ENCODE results near the gene MAPK4. TPM values are rescaled to one million over a fixed set of nuclear protein-coding genes. Genes with fewer than 3 reads are reported as not detected.

Gene MAPK4
- total RNA-seq, 1 experiment from 2014 or later, result 4.2 TPM

- TF ChIP-seq HMGXB4 (CRISPR knock-in tag; IDR thresholded peaks at IDR 0.05) (no peak), GTF2I (CRISPR knock-in tag; conservative IDR thresholded peaks at IDR 0.05) (no peak), NFATC4 (CRISPR knock-in tag; IDR thresholded peaks at IDR 0.05) (no peak)
These were observed 148.1 kb downstream of the MAPK4 start (continued) for GRCh38 chr18:50707855-50708469.

- DNase-seq (ENCODE audit: low spot score) (no peak), ATAC-seq (peak; percentile 80)
- H3K4me3 Mint-ChIP-seq, result no peak overlapping the region
- no peaks in the 10 kb centered on the region for H3K9me3 Mint-ChIP-seq
- H3K27me3 Mint-ChIP-seq (ENCODE audit: low read depth), result no peaks in the 10 kb centered on the region
- H3K4me1 Mint-ChIP-seq, result peaks cover 49% of the 10 kb centered on the region
- TF ChIP-seq NFATC4 (CRISPR knock-in tag; IDR thresholded peaks at IDR 0.05), result no peak
- TF ChIP-seq FOXK1 (CRISPR knock-in tag; IDR thresholded peaks at IDR 0.05), result no peak
- TF ChIP-seq TEAD4 (CRISPR knock-in tag; IDR thresholded peaks at IDR 0.05), result no peak
- no peak for TF ChIP-seq TEAD1 (CRISPR knock-in tag; IDR thresholded peaks at IDR 0.05)
- no peak for TF ChIP-seq ARID4B (CRISPR knock-in tag; IDR thresholded peaks at IDR 0.05; ENCODE audit: borderline replicate concordance)
- no peak for TF ChIP-seq FOXP1 (CRISPR knock-in tag; IDR thresholded peaks at IDR 0.05; ENCODE audit: borderline replicate concordance)
- no peak for TF ChIP-seq RELA (CRISPR knock-in tag; IDR thresholded peaks at IDR 0.05; ENCODE audit: borderline replicate concordance)
- TF ChIP-seq FOXP4 (CRISPR knock-in tag; IDR thresholded peaks at IDR 0.05), result no peak
- no peak for TF ChIP-seq ZNF512 (CRISPR knock-in tag; IDR thresholded peaks at IDR 0.05; ENCODE audit: borderline replicate concordance)
- no peak for TF ChIP-seq NR1H2 (CRISPR knock-in tag; IDR thresholded peaks at IDR 0.05)
- TF ChIP-seq ELF4 (CRISPR knock-in tag; IDR thresholded peaks at IDR 0.05; ENCODE audit: low read depth), result no peak
- TF ChIP-seq E2F5 (CRISPR knock-in tag; IDR thresholded peaks at IDR 0.05), result no peak
- no peak for TF ChIP-seq SMAD4 (CRISPR knock-in tag; IDR thresholded peaks at IDR 0.05)
- TF ChIP-seq PREB (CRISPR knock-in tag; IDR thresholded peaks at IDR 0.05; ENCODE audit: borderline replicate concordance), result no peak
- TF ChIP-seq NR2C2 (CRISPR knock-in tag; IDR thresholded peaks at IDR 0.05), result no peak
- no peak for TF ChIP-seq ZNF423 (CRISPR knock-in tag; IDR thresholded peaks at IDR 0.05)
- POLR2A ChIA-PET, result no interaction called here
- H3K27ac Mint-ChIP-seq, result no peak overlapping the region
- no peaks in the 10 kb centered on the region for H3K36me3 Mint-ChIP-seq
- CTCF ChIA-PET, result interaction anchor here (0.6 kb wide), 1 partner anchor 30 kb away, joined by 3 read pairs; no protein-coding TSS in a partner anchor
These were observed 149.3 kb downstream of the MAPK4 start for GRCh38 chr18:50709193-50709592.
